Measurements from ENCODE around the gene PTOV1. TPM values are rescaled to one million over a fixed set of nuclear protein-coding genes. Genes with fewer than 3 reads are reported as not detected.

The PTOV1 gene
- total and polyA plus RNA-seq, 2 of the 13 experiments (the other 11 are each of a cell fraction or from before 2014, with no cell fraction given) = 63.5 to 68.5 TPM

- POLR2A ChIA-PET = interaction anchor here (1.4 kb wide), 1 partner anchor 20 kb away, joined by 5 read pairs; no protein-coding TSS in a partner anchor
- H3K4me1 ChIP-seq (ENCODE audit: insufficient read depth, low read length) = peaks cover 39% of the 10 kb centered on the region
- ATAC-seq (no peak), FAIRE-seq (no peak), DNase-seq (ENCODE audit: low spot score) (no peak)
- H3K27me3 ChIP-seq (ENCODE audit: control insufficient read depth in 1 of 2, insufficient read depth in 2 of 2, low read length in 2 of 2) = no peaks in the 10 kb centered on the region; a peak in 1 of 5 replicates
- H3K27ac ChIP-seq (ENCODE audit: extremely low read length, insufficient read depth, low read length) = no peak overlapping the region
- H2AFZ ChIP-seq (ENCODE audit: low read length) = no peak overlapping the region
- WGBS (ENCODE audit: low lambda C conversion rate) = 94% methylated on average over 3 of the region's 3 CpGs
- H3K9ac ChIP-seq (ENCODE audit: insufficient read depth, low read depth, low read length) = no peak overlapping the region
- in situ Hi-C loops (cut with HindIII; ENCODE audit: extremely low pct_ligation_motif_present, low pct_unique_long_range_greater_than_20kb) = no loop called here
- 0 out of 5 replicates have a peak, but pooled peaks cover 0 to 2% of the 10 kb centered on the region in 2 experiments for H3K36me3 ChIP-seq (replicated peaks in 1 of 2; ENCODE audit: control insufficient read depth in 1 of 2, insufficient read depth in 2 of 2, low read length in 2 of 2)
- peaks cover 20% of the 10 kb centered on the region for H3K79me2 ChIP-seq (ENCODE audit: insufficient read depth, low read length)
- H4K20me1 ChIP-seq (ENCODE audit: insufficient read depth, low read length) = peaks cover 21% of the 10 kb centered on the region
- intact Hi-C loops (cut with micrococcal nuclease; ENCODE audit: unreplicated experiment) = no loop called here
- H3K4me3 ChIP-seq (replicated peaks in 1 of 3; ENCODE audit: insufficient read depth in 1 of 3, low read depth in 2 of 3, low read length in 3 of 3) = no peak overlapping the region
- no TSS peak for BruUV-seq (replicated peaks)
- CTCF ChIA-PET (ENCODE audit: low intra/inter-chr PET ratio, low total read pairs) = no interaction called here
- TF ChIP-seq ZNF670 (CRISPR knock-in tag; IDR thresholded peaks at IDR 0.05; ENCODE audit: borderline replicate concordance) (no peak), ZBTB34 (CRISPR knock-in tag; IDR thresholded peaks at IDR 0.05) (no peak), SKI (IDR thresholded peaks at IDR 0.05; ENCODE audit: partially characterized antibody) (no peak), ZBTB42 (CRISPR knock-in tag; IDR thresholded peaks at IDR 0.05) (no peak), ZBTB2 (CRISPR knock-in tag; IDR thresholded peaks at IDR 0.05; ENCODE audit: low read depth) (no peak), HNF4A (CRISPR knock-in tag; IDR thresholded peaks at IDR 0.05) (no peak), ZNF460 (CRISPR knock-in tag; IDR thresholded peaks at IDR 0.05; ENCODE audit: borderline replicate concordance) (no peak), PAF1 (CRISPR knock-in tag; IDR thresholded peaks at IDR 0.05) (no peak), RCOR2 (CRISPR knock-in tag; IDR thresholded peaks at IDR 0.05) (no peak), ZMAT3 (CRISPR knock-in tag; conservative IDR thresholded peaks at IDR 0.05) (no peak), ZNF432 (CRISPR knock-in tag; IDR thresholded peaks at IDR 0.05; ENCODE audit: borderline replicate concordance) (no peak), ZBTB7B (CRISPR knock-in tag; IDR thresholded peaks at IDR 0.05) (no peak), ZNF446 (CRISPR knock-in tag; IDR thresholded peaks at IDR 0.05) (no peak), MATR3 (CRISPR knock-in tag; IDR thresholded peaks at IDR 0.05) (no peak), MED13 (CRISPR knock-in tag; IDR thresholded peaks at IDR 0.05) (no peak), HBP1 (CRISPR knock-in tag; IDR thresholded peaks at IDR 0.05; ENCODE audit: low read depth) (no peak), ZSCAN12 (CRISPR knock-in tag; IDR thresholded peaks at IDR 0.05) (no peak), HNRNPL (IDR thresholded peaks at IDR 0.05; ENCODE audit: low read depth, low read length) (no peak), ZNF713 (CRISPR knock-in tag; IDR thresholded peaks at IDR 0.05) (no peak)
- TF ChIP-seq, protein P1, sequence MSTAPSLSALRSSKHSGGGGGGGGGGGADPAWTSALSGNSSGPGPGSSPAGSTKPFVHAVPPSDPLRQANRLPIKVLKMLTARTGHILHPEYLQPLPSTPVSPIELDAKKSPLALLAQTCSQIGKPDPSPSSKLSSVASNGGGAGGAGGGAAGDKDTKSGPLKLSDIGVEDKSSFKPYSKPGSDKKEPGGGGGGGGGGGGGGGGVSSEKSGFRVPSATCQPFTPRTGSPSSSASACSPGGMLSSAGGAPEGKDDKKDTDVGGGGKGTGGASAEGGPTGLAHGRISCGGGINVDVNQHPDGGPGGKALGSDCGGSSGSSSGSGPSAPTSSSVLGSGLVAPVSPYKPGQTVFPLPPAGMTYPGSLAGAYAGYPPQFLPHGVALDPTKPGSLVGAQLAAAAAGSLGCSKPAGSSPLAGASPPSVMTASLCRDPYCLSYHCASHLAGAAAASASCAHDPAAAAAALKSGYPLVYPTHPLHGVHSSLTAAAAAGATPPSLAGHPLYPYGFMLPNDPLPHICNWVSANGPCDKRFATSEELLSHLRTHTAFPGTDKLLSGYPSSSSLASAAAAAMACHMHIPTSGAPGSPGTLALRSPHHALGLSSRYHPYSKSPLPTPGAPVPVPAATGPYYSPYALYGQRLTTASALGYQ (CRISPR knock-in tag; IDR thresholded peaks at IDR 0.05) = no peak
- no peak overlapping the region for H3K4me2 ChIP-seq (ENCODE audit: low read depth, low read length)
- no peaks in the 10 kb centered on the region for H3K9me3 ChIP-seq (ENCODE audit: low read length)
Observed at GRCh38 chr19:49848938-49849337, 2.0 kb upstream of the PTOV1 start.

All from HepG2 (cell line).